Erythroblast (primary cell): ENCODE results near the gene AKAP6.

ENCODE experiments used
- DNase-seq, 2 experiments: peaks; one replicate each; lab custom pipeline; 2025; lab: John Stamatoyannopoulos, UW
- GATA1 ChIP-seq: IDR thresholded peaks from 2 replicates; pipeline ENCODE4 v1.6.1; 2011; ENCODE audit warnings: low read depth, mild to moderate bottlenecking, control low read depth, low read length, moderate library complexity
- POLR2A ChIP-seq: IDR thresholded peaks from 2 replicates; pipeline ENCODE4 v1.6.1; 2011; ENCODE audit warnings: mild to moderate bottlenecking, low read length

AKAP6 gene

GRCh38 chr14:32702088-32702487 is 373.0 kb downstream of the AKAP6 start:
- no peak for DNase-seq
- no peak for TF ChIP-seq POLR2A
- no peak for TF ChIP-seq GATA1

- no peak for TF ChIP-seq POLR2A
- TF ChIP-seq GATA1 = no peak
- DNase-seq = no peak
Measured at GRCh38 chr14:32702562-32702961, 373.5 kb downstream of the AKAP6 start.

GRCh38 chr14:32703183-32703621 is 374.1 kb downstream of the AKAP6 start:
- no peak for DNase-seq

GRCh38 chr14:32706721-32707519 is 377.8 kb downstream of the AKAP6 start:
- no peak for DNase-seq
- TF ChIP-seq GATA1 (no peak), POLR2A (no peak)

More at GRCh38 chr14:32703183-32703621, 374.1 kb downstream of the AKAP6 start:
- TF ChIP-seq GATA1 (no peak), POLR2A (no peak)

- DNase-seq = no peak
- TF ChIP-seq GATA1 = no peak
- TF ChIP-seq POLR2A = no peak
Measured at GRCh38 chr14:32707742-32708500, 378.8 kb downstream of the AKAP6 start.

GRCh38 chr14:32709027-32709426 is 379.9 kb downstream of the AKAP6 start:
- DNase-seq = no peak

GRCh38 chr14:32710231-32710671 is 381.2 kb downstream of the AKAP6 start:
- TF ChIP-seq GATA1 = no peak
- no peak for TF ChIP-seq POLR2A
- DNase-seq = no peak

More at GRCh38 chr14:32709027-32709426, 379.9 kb downstream of the AKAP6 start:
- TF ChIP-seq POLR2A = no peak
- no peak for TF ChIP-seq GATA1

- TF ChIP-seq GATA1 = no peak
- TF ChIP-seq POLR2A = no peak
- DNase-seq = peak; percentile 41 to 53
Measured at GRCh38 chr14:32710731-32711680, 381.9 kb downstream of the AKAP6 start.

- no peak for TF ChIP-seq POLR2A
- no peak for TF ChIP-seq GATA1
- DNase-seq = no peak
Measured at GRCh38 chr14:32713856-32714255, 384.8 kb downstream of the AKAP6 start.

- TF ChIP-seq POLR2A (no peak), GATA1 (no peak)
- DNase-seq = no peak
Measured at GRCh38 chr14:32719601-32720000, 390.5 kb downstream of the AKAP6 start.

GRCh38 chr14:32720927-32721326 is 391.8 kb downstream of the AKAP6 start:
- no peak for DNase-seq
- TF ChIP-seq GATA1 (no peak), POLR2A (no peak)

GRCh38 chr14:32722631-32723183 is 393.6 kb downstream of the AKAP6 start:
- TF ChIP-seq GATA1 (no peak), POLR2A (no peak)
- DNase-seq = no peak

GRCh38 chr14:32724867-32725471 is 395.9 kb downstream of the AKAP6 start:
- DNase-seq = no peak
- TF ChIP-seq GATA1 (no peak), POLR2A (no peak)
